Right kidney (tissue), 1 donor: ENCODE measurements around the gene CEP131.
"Not testable (repeated sequence)": the region's sequence is repeated elsewhere in the genome, so short reads cannot be mapped to it uniquely, and the experiment has no call there.

ENCODE experiments used
- DNase-seq: peaks from one replicate; pipeline ENCODE4 v3.0.0-alpha.2; 2016

CEP131 gene

DNA sequence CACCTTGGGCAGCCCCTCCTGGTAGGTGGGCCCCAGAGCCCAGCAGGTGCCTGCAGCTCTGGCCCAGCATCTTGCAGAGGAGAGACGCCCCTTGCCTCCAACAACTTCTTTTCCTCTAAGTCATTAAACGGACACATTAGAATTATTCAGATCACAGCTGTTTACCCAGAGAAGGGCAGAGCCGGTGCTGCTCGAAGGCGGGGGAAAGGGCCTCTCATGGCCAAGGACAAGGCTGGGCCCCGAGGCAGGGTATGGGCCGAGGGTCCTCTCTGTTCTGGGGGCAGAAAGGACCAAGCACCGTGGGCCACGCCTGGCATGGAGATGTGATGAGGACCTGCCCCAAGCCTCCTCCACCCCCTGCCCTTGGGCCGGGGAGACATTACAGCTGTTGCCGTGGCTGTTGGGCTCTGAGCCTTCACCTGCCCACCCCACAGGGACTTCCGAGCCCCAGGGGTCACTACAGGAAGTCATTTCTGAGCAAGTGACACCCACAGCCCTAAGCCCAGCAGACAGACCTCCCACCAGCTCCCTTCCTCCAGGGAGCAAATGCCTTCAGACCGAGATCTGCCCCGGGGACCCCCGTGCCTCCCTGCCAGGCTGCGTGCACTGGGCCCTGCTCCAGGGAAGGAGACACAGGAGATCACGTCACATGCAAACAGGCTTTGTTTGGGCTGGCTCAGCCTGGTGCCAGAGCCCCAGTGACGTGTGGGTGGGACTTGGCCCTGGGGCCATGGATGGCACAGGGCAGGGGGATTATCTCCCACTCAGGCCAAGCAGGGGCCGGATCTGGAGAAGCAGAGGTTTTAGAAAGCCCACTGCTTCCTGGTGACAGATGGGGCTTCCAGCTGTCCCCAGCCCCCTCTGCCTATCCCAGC is 58.2 kb downstream of the CEP131 start:
- peak; percentile 59 for DNase-seq

DNA sequence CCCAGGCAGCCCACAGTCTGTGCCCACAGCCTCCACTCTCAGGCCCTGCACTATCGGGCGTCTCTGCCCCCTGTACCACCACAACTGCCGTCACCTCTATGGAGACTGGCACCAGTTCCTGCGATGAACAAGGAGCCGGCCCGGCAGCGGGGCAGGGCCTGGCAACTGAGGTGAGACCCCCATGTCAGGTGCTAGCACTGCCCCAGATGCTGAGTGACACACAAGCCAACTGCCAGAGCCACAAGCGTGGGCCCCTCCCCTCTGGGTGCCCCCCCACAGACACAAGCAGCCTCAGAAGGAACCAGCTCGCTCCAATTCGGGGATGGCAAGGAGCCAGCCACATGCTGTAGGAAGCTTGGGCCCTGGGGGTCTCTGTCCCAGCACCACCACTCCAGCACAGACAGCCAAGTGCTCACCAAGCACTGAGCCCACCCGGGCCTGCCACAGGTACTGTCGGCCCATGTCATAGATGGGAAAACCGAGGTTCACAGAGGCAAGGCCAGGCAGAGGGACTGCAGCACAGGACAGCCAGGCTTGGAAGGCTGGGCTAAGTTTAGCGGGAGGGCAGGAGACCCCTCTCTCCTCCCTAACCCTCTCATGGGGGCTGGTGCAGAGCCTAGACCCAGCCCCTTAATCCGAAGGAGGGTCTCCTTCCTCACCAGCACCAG is 58.9 kb downstream of the CEP131 start:
- no peak for DNase-seq

DNA sequence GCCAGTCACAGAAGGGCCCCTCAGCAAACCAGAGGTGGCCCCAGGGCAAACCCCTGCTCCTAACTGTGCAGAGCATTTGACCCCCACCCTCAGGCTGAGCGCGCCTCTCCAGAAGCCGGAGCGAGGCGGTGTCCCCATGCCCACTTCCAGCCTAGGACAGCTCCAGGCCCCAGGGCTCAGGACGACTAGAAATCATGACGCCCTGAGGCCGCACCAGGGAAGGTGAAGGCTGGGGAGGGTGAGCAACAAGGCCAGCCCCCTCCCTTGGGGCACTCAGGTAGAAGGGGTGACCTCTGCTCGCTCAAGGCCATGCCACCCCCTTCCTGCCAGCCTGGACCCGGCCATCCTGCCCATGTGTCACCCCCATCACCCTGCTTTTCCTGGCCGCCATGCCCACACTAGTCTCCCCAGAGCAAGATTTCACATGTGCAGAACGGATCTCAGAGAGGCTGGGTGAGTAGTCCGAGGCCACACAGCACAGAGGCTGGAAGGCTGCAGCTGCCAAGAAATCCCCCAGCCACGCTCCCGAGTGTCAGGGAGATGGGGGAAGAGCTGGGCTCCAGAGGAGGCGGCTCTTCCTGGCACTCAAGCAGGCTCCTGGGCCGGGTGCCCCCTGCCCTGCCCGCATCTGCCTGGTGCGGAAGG is 59.6 kb downstream of the CEP131 start:
- DNase-seq = no peak

DNA sequence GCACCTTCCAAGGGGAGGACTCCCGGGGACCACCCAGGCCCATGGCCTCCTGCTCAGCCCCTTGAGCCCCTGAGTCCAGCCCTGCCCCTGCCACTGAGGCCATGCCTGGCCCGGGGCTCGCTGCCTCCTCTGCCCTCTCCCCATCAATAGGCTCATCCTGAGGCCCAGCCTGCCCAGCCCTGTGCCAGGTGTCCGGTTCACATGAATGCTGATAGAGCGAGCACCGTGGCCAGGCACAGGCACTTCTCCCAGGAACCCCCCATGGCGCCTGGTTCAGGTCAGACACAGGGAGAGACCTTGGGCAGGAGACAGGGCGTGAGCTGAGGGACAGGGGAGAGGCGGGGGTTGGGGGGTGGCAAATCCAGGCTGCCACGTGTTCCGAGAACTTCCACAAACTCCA is 60.3 kb downstream of the CEP131 start:
- DNase-seq = no peak

DNA sequence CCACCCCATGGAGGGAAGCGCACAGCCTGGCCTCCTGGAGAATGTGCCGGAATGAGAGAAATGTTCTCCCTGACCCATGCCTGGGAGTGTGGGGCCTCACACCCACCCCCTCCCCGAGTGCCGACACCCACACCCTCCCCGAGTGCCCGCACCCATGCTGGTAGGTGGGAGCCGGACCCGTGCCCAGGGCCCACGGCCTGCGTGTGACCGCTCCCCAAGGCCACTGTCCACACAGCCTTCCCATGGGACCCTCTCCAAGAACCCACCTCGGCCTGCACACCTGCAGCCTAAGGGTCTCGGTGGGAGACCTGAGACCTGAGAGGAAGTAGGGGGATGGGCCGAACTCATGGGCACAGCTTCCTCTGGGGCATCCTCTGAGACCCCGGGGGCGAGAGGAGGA is 60.8 kb downstream of the CEP131 start:
- DNase-seq = no peak

DNA sequence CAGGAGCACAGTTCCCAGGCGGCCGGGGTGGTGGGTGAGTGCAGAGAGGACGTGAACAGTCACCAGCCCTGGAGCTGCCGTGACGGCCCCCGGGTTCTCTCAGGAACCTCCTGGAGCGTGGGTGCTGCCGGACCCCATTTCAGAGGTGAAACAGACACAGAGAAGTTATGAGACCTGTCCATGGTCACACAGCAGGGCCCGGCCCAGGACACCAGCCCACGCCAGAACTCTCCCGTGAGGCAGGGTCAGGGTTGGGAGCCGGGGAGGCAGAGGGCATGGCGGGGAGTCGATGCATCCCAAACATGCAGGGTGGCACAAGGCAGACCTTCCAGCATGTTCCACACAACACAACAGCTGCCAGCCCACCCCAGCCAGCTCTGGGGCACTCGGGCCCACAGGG is 61.2 kb downstream of the CEP131 start:
- no peak for DNase-seq

DNA sequence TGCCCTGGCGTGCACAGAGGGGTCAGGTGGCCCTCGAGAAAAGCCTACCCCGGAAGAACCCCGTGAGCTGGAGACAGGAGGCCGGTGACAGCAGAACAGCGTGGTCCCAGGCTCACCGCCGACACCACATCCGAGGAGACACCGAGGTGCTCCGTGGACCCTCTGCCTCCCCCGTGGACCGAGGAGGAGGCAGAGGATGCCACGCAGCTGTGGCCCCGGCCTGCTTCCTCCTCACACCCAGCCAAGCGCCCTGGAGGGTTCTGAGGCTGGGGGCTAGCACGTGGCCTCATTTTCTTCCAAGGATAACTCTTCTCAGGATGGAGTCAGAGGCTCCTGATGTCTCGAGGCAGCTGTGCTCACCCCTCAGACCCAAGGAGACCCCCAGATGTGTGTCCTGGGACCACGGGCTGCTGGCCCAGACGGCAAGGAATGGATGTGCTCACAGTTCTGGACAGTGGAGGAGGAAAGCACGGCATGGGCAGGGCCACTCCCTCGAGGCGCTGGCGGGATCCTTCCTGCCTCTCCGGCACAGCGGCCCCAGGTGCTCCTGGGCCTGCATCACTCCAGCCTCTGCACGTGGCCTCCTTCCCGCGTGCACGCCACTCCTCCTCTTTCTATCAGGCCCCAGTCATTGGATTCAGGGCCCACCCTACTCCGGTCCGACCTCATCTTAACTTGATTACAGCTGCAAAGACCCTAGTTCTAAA is 61.9 kb downstream of the CEP131 start:
- DNase-seq = no peak

DNA sequence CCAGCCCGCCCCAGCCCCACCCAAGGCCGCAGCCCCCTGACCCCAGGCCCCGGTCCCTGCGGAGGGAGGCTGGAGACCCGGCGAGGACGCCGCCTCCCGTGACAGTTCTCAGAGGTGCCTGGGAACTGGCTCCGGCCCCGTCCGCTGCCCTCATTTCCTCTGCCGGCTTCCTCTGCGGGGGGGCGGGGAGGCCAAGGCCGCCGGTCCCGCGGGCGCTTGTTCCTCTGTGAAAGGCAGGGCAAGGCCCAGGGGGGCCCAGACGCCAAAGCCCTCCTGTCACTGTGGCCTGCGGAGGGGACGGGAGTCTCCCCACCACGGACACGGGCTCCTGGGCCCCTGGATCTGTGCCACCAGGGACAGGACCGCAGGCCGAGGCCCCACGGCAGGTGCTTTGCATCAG is 62.5 kb downstream of the CEP131 start:
- DNase-seq = no peak

DNA sequence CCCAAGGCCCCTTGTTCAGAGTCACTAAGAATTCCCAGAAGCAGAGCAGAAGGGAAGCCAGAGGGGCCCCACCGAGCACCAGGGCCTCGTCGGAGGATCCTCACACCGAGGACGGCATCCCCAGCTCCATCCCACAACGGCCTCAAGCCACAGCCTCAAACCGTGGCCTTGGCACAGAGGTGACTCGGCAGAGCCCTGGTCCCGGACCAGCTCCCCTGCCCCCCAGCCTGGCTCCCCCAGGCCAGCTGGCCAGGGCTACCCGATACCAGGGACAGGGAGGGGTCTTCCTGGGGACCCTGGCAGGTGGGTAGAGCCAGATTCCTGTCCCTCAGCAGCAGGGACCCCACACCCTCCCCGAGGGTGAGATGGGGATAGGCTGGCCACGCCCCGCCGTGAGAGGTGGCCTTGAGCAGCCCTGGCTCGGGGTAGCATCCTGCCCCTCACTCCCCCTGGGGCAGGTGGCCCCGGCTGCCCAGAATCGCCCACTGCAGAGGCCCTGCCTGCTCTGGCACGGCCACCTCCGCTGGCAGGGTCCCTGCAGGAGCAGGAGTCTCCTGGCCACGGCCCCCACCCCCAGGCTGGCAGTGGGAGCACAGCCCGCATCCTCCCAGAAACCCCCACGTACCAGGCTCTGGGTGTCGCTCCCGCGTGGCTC is 63.0 kb downstream of the CEP131 start:
- no peak for DNase-seq

DNA sequence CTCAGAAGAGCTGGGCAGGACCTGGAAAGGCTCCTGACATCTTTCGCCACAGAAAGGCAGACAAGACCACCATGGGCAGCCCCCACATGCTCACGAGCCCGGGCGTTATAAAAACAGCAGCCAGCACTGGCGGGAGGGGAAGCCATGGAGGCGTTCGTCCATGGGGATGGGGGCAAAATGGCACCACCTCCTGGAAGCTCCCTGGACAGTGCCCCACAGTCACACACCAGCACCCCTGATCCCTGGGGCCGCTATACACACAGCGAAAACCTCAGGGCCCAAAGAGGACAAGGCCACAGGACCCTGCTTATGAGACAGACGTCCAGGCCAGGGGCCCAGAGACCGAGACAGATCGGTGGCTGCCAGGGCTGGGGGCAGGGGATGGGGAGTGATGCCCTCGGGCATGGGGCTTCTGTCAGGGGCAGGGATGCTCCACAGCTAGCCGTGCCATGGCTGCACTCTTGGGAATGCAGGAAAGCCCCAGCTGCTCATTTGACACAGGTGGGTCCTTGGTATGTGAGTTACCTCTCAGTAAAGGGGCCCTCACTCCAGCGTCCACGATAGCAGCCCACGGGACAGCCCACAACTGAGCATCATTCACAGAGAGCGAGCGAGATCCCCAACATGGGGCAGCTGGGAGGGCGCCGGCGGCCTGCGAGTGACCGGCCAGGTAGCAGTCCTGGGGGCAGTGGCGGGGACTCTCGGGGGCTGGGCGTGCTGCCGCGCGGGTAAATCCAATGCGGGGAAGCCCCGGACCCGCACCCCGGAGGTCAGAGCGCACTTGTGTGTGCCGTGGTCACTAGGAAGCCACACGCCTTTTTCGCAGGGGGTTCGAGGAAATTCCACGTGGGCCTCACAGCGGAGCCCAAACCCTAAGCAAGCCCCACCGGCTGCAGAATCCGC is 63.8 kb downstream of the CEP131 start:
- DNase-seq = no peak

DNA sequence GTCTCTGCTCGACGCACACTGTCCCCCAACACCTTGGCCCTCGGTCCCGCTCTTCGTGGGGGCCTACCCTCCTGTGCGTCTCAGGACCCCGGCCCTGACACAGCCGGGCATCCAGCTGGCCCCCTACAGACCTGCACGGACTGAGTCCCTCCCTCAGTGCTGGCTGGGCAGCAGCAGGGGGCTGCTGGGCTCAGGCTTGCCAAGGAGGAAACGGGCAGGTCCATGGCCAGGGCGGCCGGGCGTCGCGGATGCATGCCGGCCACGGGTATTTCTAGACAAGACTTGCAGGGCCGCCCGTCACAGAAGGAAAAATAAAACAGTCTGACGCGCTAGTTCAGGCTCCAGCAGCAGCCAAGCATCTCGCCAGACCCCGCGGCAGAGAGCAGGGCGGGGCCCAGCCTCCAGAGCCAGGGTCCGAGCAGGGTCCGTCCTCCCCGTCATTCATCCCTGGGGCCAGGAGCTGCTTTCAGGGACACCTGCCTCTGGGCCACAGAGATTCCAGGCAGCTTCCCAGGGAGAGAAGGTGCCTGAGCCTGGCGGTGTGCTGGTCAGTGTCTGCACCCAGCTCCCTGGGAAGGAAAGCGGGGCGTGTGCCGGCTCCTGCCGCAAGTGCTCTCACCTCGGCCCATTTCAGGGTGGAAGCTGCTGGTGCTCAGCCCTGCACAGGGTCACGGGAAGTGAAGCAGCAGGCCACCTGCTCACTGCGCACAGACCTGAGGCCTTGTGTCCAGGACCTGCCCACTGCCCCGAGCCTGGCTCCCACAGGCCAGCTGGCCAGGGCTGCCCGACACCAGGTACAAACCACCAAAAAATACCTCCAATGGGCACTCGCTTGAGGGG is 64.7 kb downstream of the CEP131 start:
- no peak for DNase-seq

DNA sequence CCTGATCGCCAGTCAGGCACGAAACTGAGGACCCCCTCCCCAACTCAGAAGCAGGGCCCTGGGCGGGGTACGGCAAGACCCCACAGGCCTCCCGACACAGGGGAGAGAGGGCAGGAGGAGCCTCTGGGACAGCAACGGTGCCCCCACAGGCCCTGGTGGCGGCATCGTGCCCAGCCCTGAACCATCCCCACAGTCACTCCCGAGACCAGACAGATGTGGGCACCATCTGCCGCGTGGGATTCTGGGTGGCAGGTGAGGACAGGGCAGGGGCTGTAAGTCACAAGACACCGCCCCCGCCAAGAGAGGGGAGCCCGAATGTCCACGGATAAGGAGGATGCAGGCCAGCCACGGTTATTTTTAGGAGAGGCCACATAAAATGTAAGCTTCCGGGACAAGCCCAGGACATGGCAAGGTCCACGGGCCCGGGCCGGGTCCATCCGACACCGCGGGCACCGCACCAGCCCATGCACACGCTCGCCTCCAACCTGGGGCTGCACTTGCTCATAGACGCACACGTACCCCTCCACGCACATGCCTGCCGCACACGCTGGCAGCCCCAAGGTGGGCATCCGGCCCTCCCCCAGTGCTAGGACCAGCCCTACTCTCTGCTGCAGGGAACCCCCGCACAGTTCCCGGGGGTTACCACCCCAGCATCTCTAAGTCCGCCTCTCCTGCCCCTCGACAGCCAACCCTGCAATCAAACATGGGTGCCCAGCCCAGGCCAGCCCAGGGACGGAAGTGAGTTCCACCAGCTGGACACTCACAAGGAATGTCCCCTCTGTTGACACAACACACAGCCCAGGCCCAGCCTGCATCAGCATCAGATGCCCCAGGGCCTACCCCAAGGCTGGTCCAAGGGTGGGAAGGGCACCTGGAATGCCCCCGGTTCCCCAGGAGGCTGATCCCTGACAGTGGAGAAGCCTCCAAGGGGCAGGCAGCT is 65.6 kb downstream of the CEP131 start:
- no peak for DNase-seq

DNA sequence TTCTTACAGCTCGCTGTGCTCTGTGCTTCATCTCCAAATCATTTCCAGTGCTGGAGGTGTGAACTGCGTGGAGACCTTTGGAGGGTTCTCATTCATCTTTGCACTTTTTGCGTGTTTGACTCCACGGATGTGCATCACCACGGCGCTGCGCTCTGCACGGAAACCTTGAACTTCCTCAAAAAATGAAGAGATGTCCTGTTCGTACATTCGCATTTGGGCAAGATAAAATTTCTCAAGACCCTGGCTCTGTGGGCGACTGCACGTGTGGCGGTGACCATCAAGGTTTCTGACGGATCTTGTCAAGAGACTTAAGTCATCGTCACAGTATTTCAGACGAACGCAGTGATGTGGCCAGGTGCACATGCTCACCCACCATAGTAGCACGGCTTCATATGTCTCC is 67.8 kb downstream of the CEP131 start:
- DNase-seq = no peak

DNA sequence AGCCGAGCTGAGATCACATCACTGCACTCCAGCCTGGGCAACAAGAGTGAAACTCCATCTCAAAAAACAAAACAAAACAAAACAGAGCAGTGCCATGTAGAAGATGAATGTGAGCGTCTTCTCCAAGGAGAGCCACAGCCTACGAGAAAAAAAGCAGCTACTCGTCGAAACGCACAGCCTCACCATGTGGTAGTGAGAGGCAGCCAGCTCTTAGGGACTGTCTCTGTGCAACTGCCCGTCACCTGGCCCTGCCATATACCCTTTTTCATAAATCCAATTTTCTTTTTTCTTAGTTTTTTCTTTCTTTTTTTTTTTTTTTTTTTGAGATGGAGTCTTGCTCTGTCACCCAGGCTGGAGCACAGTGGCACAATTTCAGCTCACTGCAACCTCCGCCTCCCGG is 68.7 kb downstream of the CEP131 start:
- not testable (repeated sequence) for DNase-seq

DNA sequence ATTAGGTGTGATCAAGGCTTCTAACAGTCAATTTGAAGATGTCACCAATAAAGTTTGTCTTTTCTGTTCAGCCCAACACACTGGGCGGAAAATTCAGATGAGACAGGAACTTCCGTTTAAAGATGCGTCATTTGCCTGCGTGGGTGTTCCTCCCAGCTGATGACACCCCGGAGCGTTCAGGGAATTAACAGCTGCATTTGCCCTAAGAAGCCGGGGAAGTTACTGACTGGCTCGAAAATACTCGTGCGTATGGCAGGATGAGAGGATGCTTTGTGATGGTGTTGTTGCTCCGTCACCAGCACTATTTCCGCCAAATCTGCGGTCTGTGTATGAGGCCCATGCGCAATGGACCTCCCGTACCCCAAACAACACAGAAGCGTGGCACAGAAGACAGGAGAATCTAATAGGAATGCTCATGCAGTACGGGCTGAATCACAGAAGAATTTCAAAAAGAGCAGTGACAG is 69.4 kb downstream of the CEP131 start:
- no peak for DNase-seq

DNA sequence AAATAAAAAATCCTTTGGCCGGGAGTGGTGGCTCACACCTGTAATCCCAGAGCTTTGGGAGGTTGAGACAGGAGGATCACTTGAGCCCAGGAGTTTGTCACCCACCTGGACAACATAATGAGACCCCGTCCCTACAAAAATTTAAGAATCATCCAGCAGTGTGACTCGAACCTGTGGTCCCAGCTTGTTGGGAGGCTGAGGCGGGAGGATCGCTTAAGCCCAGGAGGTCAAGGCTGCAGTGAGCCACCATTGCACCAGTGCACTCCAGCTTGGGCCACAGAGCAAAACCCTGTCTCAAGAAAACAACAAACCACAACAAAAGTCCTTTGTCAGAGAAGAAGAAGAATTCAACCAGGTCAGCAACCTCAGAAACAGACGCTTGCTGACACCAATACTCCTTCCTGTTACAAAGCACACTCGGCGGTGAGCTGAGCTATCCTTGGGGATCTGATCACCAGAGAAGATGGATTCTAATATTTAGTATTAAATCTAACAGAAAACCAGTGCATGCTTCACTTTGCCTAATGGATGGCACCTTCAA is 70.4 kb downstream of the CEP131 start:
- no peak for DNase-seq

DNA sequence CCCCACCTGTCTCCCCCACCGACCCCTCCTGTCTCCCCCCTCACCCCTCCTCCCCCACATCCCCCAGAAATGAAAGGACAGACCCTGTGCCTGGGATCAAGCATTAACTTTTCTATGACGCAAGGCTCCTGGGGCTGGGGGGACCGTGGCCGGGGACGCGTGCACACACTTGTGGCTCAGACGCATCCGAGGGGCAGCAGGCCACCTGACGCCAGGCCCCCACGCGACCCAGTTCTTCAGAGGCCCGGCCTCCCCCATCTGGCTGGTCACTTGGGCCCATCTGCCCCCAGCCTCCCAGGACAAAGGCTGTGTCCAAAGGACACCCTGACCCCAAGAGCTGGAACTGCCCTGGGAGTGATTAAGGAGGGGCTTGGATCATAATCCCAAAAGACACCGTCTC is 71.5 kb downstream of the CEP131 start:
- no peak for DNase-seq

DNA sequence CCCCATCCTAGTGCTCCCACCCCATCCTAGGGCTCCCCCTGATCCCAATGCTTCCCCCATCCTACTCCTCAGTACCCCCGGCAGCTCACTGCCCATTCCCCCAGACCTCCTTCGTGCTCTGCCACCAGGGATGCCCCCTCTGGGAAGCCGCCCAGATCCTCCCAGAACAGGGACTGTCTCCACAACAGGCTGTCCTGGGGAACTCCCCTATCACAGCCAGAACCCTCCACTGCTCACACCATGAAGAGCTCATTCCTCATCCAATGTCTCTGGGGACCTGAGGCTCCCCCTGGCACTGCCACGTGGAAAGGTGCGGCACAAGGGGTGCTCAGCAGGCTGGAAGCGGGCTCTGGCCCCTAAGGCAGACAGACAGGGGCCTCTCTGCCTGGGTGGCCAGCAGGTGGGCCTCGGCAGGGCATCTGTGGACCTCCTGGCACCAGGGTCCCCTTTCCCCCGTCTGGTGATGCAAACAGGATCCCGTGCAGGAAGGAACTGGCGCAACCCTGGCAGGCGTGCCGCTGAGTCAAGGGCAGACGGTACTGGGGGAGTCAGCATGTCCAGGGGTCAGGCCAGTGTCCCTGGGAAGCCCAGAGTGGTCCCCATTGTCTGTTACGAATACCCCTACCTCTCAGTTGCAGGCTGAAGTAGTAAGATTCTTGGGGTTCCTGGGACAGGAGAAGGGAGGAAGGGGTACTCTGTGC is 72.2 kb downstream of the CEP131 start:
- DNase-seq = no peak
